GM18519 (cell line): Measurements from ENCODE around the gene COX6B1.
"Not testable (repeated sequence)": the region's sequence is repeated elsewhere in the genome, so short reads cannot be mapped to it uniquely, and the experiment has no call there.

Experiments
- ATAC-seq: cut with Tn5 transposase; IDR thresholded peaks from one replicate; pipeline ENCODE4 v1.9.1; 2021; ENCODE audit warnings: mild to moderate bottlenecking, moderate library complexity; ENCODE audit not compliant: unreplicated experiment, low FRiP score

The COX6B1 gene, protein sequence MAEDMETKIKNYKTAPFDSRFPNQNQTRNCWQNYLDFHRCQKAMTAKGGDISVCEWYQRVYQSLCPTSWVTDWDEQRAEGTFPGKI

DNA sequence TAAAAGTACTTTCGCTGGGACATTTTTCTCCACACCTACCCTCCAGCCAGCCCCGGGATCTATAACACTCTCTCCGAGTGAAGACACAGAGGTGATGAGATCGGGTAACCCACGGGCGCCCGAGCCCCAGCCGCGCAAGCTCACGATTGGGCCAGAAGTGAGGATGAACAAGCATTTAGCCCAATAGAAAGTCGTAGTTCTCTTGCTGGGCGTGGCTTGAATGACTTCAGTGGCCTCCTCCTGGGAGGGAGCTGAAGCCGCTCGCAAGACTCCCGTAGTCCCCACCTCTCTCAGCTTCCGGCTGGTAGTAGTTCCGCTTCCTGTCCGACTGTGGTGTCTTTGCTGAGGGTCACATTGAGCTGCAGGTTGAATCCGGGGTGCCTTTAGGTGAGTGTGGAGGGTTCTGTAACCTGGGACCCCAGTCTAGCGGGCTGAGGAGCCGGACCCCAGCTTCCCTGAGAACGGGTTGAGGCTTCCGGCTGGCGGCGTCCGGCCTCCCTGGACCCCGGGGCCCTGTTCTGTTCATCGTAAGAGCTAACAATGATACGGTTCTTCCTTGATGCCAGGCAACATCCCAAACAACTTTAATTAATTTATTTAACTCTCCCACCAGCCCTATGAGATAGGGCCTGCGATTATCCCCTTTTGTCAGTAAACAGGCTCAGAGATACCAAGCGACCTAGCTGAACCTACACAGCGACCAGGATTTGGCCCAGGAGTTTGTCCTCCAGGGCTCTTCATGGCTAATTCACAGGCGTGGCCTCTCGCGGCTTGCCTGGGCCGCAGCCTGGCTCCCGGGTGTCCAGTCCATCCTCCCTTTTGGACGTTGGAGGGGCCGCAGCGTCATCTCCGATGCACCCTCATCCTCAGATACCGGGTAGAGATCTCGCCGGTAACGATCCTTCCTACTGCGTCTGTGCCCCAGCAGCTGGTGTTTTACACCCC lies at the start of gene COX6B1:
Gene COX6B1 (plus strand): TSS at position 307 of the 945 bp plus-strand sequence. CDS start 2,921 bp downstream, outside the sequence.
- ATAC-seq: peak; percentile 46

DNA sequence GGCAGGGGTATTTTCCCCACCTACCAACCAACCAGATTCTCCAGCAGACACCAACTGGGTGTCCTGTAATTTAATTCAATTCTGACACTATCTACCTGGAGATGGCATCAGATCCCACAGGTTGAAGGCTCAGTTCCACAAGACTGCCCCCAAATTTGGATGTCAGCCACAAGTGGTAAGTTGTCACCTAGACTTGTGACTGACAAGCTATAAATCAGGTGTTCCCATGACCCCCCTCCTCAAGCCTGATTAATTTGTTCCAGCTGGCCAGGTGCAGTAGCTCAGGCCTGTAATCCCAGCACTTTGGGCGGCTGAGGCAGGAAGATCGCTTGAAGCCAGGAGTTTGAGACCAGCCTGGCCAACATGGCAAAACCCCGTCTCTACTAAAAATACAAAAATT lies 46.2 kb upstream of the COX6B1 start:
- ATAC-seq: no peak

DNA sequence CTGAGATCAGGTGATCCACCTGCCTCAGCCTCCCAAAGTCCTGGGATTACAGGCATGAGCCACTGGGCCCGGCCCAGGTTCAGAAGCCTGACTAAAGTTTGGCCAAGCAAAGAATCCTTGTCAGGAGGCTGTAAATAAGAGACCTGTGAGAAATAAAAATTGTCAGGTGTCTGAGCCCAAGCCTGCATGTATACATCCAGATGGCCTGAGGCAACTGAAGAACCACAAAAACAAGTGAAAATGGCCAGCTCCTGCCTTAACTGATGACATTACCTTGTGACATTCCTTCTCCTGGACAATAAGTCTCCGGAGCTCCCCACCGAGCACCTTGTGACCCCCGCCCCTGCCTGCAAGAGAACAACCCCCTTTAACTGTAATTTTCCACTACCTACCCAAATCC lies 43.7 kb upstream of the COX6B1 start:
- ATAC-seq: not testable (repeated sequence)

DNA sequence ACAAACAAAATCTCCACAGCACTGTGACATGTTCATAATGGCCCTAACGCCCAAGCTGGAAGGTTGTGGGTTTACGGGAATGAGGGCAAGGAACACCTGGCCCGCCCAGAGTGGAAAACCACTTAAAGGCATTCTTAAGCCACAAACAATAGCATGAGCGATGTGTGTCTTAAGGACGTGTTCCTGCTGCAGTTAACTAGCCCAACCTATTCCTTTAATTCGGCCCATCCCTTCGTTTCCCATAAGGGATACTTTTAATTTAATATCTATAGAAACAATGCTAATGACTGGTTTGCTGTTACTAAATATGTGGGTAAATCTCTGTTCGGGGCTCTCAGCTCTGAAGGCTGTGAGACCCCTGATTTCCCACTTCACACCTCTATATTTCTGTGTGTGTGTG lies 41.0 kb upstream of the COX6B1 start:
- ATAC-seq: not testable (repeated sequence)

DNA sequence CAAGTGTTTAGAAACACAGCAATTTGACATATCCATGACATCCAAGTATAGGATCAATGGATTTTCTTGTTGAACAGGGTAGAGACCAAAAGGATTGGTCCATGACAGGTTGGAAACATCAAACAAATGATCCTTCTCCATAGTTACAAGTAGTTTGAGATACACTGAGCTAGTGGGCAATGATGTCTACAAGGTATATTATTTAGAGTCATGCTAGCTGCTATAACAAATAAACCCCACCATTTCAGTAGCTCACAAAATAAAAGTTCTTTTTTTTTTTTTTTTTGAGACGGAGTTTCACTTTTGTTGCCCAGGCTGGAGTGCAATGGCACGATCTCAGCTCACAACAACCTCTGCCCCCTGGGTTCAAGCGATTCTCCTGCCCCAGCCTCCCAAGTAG lies 40.5 kb upstream of the COX6B1 start:
- no peak for ATAC-seq

DNA sequence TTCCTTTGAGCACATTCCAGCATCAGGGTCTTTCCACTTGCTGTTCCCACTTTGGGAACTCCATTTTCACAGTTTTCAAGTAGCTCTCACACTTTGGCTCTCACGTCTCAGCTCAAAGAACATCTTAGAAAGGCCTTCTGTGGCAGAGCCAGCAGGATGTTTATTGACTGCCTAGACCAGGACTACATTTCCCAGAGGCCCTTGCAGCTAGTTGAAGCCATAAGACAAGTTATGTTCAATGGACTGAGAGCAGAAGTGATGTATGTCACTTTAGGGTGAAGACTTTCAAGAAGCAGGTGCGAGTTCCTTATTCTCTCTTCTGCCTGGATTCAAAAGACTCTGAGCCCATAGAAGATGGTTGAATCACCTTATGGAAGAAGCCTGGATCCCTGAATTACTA lies 39.9 kb upstream of the COX6B1 start:
- no peak for ATAC-seq

DNA sequence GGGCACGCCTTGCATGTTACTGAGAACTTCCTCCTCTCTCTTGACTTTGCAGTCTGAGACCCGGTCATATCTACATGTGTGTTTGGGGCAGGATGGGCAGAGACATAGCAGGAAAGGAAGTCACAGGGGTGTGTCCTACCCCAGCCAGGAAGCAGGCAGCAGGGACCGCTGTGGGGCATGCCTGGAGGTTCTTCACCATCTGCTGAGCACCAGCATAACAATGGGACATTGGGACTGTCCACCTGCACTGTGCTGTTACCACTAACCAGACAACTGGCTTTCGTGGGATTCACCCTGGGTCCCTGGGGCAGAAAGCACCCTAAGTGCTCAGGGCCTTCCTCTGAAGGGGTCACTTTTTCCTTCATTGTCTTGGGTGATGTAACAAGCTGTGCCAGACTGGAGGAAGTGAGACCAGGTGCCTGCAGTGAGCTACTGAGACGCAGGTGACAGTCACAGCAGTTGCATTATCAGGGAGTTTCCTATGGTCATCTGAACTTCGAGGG lies 38.2 kb upstream of the COX6B1 start:
- ATAC-seq: no peak

DNA sequence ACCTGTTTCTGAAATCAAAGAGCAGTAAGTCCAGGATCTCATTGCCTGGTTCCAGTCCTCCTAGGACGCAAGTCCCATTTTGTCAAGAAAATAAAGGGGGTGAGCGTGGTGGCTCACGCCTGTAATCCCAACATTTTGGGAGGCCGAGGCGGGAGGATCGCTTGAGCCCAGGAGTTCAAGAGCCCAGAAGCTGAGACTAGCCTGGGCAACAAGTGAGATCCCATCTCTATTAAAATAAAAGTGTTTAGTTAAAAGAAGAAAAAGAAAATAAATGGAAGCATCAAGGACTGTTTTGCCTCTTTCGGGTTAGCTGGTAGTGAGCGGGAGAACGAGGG lies 35.9 kb upstream of the COX6B1 start:
- no peak for ATAC-seq

DNA sequence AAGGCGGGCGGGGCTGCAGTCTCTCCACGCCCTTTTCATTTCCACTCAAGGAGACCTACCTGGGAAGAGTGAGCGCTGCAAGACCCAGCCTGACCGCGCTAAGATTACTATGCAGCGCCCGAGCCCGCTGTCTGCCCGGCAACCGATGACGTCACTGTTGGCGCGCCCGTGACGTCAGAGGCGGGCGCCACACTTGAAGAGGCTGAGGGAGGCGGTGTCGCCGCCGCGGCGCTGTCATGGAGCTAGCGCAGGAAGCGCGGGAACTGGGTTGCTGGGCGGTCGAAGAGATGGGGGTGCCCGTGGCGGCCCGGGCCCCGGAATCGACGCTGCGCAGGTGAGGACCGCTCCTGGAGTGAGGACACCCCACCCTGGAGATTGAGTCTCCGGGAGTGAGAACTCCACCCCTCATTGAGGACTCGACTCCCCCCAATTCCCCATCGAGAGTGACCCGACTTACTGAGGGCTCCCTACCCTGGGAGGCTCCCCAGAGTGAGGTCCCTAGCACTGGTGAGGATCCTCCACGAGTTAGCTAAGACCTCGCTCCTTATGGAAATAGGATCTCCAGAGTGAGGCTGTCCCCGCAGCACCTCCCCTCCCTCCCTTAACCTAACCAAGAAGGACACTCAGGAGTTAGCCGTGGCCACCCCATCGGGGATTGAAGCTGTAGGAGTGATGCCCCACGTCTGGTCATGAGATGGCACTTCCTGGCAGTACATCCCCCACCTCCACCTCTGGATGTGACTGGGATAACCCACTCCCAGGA lies 35.4 kb upstream of the COX6B1 start, which contains the start of gene HAUS5:
Gene HAUS5 (plus strand): TSS at position 177 of the 763 bp plus-strand sequence. CDS start 60 bp downstream, at position 237.
- peak; percentile 55 for ATAC-seq

DNA sequence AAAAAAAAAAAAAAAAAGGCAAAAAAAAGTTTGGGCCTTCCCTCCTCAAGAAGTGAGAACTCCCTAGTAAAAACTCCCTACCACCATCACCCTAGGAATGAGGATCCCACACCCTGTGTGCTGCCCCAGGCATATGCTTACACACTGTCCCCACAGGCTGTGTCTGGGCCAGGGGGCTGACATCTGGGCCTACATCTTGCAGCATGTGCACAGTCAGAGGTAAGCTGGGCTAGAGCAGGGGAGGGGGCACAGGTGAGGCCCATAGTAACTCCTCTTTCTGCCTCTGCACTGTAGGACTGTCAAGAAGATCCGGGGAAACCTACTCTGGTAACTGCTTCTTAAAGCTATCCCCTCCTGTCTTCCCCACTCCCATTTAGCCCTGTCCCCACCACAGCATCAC lies 34.5 kb upstream of the COX6B1 start:
- no peak for ATAC-seq

DNA sequence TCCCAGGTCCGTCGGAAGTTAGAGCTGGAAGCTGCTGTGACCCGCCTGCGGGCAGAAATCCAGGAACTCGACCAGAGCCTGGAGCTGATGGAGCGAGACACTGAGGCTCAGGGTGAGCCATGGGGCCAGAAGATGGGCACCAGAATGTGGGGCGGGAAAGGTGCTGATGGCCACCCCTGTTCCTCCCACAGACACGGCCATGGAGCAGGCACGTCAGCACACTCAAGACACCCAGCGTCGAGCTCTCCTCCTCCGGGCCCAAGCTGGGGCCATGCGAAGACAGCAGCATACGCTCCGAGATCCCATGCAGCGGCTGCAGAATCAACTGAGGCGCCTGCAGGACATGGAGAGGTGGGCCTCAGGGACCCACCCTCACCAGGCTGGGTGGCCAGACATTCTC lies 33.1 kb upstream of the COX6B1 start:
- ATAC-seq: no peak

DNA sequence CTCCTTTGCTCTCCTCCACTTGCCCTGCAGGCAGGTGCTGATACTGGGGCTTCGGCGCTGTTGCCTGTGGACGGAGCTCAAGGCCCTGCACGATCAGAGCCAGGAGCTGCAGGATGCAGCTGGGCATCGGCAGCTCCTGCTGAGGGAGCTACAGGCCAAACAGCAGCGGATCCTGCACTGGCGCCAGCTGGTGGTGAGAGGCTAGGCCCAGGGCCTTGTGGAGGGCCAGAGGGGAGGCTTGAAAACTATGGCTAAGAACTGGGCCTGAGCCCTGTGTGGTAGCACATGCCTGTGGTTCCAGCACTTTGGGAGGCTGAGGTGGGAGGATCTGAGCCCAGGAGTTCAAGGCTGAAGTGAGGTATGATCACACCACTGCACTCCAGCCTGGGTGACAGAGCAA lies 29.3 kb upstream of the COX6B1 start:
- ATAC-seq: no peak

DNA sequence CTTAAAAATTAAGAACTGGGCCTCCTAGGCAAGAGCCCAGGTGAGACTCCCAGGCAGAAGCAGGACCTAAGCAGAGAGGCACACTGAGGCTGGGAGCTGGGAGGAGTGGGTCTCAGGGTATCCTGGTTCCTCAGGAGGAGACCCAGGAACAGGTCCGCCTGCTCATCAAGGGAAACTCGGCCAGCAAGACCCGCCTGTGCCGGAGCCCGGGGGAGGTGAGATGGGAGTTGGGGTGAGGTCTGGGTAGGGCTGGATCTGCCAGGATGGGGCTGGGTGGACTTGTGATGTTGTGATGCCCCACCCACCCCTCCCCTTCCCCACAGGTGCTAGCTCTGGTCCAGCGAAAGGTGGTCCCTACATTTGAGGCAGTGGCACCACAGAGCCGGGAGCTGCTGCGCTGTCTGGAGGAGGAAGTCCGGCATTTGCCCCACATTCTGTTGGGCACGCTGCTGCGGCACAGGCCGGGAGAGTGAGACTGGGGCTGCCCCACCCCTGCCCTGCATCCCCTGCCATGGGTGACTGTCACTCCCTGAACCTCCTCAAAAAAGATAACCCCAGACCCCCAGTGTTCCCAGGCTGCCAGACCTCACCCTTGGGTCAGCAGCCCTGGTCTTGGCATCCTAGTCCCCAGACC lies 28.7 kb upstream of the COX6B1 start:
- ATAC-seq: no peak

DNA sequence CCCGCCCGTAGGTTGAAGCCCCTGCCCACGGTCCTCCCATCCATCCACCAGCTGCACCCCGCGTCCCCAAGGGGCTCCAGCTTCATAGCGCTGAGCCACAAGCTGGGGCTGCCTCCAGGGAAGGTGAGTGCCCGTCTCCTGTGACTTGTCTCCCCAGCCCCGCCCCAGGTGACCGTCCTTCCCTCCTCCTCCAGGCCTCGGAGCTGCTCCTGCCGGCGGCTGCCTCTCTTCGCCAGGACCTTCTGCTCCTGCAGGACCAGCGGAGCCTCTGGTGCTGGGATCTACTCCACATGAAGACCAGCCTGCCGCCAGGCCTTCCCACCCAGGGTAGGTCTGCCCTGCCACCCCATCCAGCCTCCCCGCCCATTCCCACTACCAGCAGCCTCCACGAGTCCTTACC lies 28.1 kb upstream of the COX6B1 start:
- ATAC-seq: no peak

DNA sequence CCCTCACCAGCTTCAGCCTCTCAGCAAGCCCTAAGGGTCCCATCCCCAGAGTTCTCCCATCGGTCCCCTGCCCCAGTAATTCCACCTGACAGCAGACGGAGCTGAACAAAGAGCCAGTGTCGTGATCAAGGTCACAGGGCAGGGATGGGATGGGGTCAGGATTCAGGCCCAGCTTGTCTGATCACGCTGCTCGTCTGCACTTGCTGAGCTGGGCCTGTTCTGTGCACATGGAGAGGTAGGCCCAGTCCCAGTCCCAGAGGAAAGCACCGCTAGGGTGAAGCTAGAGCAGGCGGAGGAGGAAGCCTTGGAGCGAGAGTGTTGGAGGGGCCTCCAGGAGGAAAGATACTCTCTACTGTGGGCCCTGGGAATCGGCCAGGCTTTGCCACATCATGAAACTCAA lies 26.4 kb upstream of the COX6B1 start:
- no peak for ATAC-seq

DNA sequence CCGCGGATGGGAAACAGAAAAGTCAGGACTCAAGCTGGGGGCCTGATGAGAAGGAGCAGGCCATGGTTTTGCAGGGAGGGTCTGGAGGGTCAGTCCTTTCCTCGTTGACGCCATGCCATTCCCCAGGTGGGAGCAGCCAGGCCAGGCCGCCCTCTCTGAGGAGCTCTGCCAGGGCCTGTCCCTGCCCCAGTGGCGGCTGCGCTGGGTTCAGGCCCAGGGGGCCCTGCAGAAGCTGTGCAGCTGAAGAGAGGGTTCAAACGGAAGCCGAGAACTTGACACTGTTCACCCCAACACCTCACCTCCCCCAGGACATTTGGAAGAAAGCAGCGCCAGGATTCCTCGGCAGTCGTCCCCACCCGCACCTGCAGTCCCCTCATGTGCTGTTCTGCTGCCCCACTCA lies 25.4 kb upstream of the COX6B1 start:
- no peak for ATAC-seq

DNA sequence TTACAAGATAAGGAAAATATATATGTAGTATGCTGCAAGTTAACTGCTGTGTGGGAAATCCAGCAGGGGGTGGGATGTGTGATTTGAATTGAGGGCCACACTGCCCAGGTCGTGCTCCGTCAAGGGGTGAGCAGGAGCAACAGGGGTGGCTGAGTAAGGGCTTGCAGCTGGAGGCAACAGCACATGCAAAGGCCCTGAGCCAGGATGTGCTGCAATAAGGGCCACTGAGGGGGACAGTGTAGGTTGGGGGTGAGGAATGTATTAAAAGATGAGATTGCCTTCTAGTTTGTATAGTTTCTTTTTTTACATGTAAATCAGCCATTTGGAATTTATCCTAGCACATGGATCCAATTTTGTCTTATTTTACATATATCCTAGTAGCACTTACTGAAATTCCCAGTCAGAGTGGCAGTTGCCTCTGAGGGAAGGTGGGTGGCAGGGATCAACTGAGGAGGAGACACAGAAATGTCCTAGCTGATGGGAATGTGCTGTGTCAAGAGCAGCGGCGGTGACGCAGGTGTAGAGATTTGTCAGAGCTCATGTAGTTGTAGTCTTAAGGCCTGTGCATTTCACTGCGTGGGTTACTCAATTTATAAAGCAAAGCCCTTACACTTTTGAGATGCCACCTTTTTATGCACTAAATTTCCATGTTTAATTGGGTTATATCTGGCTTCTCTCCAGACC lies 24.7 kb upstream of the COX6B1 start:
- no peak for ATAC-seq

DNA sequence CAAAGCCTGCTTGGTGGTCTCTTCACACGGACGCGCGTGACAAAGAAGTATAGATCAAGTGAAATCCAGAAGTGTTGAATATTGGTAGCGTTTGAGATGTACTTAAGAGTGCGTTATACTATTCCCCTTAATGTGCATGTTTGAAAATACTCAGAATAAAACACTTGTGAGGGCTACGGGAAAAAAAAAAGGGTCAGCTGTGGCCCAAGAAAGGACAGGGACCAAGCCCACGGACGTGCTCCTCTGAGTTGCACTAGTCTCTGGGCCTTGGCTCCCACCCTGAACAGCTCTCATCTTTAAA lies 19.9 kb upstream of the COX6B1 start:
- ATAC-seq: no peak

DNA sequence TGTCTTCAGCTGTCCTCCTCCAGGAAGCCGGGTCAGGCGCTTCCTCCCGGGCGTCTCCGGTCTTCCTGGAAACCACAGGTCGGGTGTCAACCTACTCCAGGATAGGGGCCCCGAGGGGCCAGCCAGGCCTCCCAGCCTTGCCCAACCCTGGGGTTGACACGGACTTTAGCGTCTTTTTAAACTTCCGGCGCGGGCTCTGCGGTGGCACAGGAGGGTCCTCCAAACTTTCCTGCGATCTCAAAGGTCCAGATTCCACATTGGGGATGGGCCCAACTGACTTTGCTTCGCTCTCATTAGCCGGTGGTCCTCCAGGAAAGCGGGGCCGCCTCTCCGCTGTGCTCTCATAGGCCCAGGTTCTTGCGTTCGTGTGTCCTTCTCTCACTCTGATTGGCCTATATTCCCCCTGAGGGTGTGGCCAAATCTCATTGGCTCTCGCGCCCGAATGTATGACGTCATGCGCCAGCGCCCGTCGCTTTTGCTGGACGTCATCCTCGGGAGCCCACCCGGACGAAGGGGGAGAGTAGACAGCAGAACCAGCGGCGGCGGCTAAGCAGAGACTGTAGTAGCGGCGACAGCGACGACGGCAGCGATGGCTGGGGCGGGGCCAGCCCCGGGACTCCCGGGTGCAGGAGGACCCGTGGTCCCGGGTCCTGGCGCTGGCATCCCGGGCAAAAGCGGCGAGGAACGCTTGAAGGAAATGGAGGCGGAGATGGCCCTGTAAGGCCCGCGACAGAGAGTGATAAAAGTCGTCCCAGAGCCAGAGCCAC lies 19.4 kb upstream of the COX6B1 start, which contains the start of gene RBM42:
Gene RBM42 (plus strand): TSS at position 472 of the 767 bp plus-strand sequence. CDS start 118 bp downstream, at position 590.
- ATAC-seq: peak; percentile 72

DNA sequence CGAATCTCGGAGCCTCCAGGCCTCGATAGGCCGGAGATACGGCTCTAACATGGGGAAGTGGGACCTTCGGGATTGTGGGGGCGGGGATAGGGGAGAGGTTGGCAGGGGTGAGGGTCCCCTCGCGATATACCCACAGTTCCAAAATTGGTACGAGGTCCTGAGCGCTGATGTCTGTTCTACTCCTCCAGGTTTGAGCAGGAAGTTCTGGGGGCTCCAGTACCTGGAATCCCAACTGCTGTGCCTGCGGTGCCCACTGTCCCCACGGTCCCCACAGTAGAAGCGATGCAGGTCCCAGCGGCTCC lies 18.8 kb upstream of the COX6B1 start:
- no peak for ATAC-seq
